OCI-LY1 (cell line): Measurements from ENCODE around the gene SPATA7.

Source experiments
- CTCF ChIP-seq: fragments of 200-600 bp; sonication (generic), shearing (Covaris generic); IDR thresholded peaks from 2 replicates; pipeline ENCODE4 v1.5.1; 2017; ENCODE audit warnings: mild to moderate bottlenecking, antibody characterized with exemption, low read length, moderate library complexity, mixed read lengths
- EZH2 ChIP-seq: fragments of 200-600 bp; sonication (generic), shearing (Covaris generic); IDR thresholded peaks from 2 replicates; pipeline ENCODE4 v1.8.0; 2017; ENCODE audit warnings: borderline replicate concordance, mixed run types, mild to moderate bottlenecking, antibody characterized with exemption, low read length, moderate library complexity, mixed read lengths

GRCh38 chr14:88340357-88340756 lies 45.1 kb upstream of the SPATA7 start:
- no peak for TF ChIP-seq CTCF
- no peak for TF ChIP-seq EZH2
